HUDEP-2 (cell line): Measurements from ENCODE around the gene MAVS.
A peak's percentile ranks its signal among the peaks of the same experiment; 100 is the strongest.
"Not testable (repeated sequence)": the region's sequence is repeated elsewhere in the genome, so short reads cannot be mapped to it uniquely, and the experiment has no call there.

Source experiments
- DNase-seq, 76 experiments: peaks; one replicate each; lab custom pipeline; 2025; ENCODE audit not compliant: unreplicated experiment in 76 of 76; lab: John Stamatoyannopoulos, UW

Gene MAVS

GRCh38 chr20:3814928-3815495, 31.6 kb upstream of the MAVS start:
- DNase-seq = no peak

- DNase-seq = no peak
Observed at GRCh38 chr20:3815703-3816315, 30.8 kb upstream of the MAVS start.

DNA sequence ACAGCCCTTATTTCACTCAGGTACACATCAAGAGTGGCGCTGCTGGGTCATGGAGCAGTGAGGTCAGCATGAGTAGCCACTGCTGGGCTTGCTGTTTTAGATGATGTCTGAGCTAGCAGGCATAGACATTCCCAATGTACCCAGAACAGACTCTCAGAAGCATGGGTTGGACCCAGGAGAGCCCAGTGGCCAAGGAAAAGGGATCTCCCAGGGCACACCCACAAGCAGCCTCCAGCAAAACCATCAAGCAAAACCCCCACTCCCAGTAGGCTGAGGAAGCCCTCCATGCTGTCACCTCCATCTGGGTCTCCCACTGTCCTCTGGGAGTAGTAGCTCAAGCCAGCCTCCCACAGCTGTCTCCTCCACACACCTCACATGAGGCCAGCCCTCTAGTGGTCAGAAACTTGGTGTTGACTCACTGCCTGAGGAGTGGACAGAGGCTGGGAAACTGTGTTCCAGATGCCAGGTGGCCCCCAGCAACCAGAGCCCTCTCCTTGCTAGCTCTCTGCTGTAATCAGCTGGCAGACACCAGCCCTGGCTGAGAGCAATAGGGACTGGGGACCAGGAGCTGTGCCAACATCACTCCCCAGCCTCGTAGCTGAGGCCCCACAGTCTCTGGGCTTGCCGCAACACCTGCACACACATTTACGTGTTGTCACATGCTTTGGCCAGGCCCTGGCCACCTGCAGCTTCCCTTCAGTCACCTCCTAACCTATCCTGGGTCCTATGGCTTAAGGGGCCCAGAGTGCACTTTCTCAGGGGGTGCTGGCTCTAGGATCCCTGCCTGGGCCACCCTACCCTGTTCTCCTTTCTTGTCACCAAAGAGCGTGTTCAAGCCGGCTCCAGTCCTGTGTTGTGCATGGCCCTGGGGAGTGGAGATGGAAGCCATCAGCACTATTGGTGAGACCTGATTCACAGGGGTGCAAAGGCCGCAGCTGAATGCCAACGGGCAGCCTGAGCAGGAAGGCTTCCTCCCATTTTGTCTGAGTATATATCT, 28.2 kb upstream of the MAVS start:
- DNase-seq = peak in 64 of 76 experiments; percentile 13 to 87 (median 52)

DNA sequence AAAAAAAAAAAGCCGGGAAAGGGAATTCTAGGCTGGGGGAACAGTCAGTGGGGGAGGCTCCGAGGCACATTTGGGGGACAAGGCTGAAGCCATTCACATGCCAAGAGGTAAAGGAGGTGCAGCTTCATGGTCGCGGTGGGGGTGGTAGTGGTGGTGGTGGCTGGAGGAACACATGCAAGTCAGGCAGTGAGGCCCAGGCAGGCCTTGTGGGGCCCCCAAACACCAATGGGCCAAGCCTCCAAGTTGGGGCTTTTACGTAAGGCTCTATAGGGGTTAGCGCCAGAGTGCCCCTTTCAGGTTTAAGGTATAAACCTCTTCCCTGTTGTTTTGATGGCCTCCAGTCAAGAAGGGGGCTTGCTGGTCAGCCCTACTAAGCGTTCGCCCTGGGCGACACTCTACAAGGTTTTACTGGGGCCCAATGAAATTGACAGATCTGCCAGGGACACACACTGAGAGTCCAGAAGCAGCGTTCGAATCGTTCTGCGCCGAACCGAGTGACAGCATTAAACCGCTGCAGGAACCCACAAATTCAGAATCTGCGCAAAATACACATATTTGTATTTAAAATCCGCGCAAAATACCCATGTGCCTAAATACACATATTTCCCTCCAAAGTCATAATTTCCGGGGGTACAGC, 27.1 kb upstream of the MAVS start:
- DNase-seq = peak in 2 of 76 experiments; percentile 38 to 39

DNA sequence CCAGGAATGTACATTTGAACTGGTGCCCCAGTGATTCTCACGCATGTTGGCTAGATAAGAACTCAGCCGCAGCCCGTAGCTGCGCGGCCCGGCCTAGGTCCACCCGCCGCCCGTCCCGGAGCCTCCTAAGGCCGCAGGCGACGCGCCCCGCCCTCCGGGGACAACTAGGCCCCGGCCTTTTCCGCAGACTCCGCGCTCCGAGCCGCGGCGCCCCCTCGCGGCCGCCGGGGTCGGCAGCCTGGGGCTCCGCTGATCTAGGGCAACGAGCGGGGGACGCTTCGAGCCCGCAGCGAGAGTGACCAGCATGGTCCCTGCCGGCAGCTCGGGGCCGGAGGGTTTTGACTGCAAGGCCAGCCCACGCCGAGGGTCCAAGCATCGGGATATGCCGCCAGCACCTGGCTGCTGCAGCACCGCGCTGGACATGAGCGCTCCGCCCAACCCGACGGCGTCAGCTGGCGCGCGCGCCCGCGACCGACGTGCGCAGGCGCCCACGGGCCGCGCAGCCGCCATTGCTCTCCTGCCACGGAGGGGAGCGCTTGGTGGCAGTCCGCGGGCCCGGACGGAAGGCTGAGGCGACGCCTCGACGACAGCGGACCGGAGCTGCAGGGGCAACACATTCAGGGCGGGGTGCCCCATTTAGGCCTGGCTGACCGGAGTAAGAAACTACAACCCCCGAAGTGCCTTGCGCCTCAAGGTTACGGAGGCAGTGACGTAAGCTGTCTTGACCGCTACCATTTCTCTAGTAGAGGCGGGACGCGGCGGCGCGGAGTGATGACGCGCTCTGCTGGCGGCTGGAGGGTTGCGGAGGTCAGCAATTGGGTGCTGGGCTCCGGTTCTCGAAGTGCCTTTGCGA, 26.4 kb upstream of the MAVS start, which contains the start of gene AP5S1:
Gene AP5S1, plus strand, starts transcription at position 500 of the 853 bp plus-strand sequence. CDS start 1,571 bp downstream, outside the sequence.
- peak in 75 of 76 experiments; percentile 64 to 98 (median 90) for DNase-seq

- no peak for DNase-seq
Observed at GRCh38 chr20:3820901-3821727, 25.5 kb upstream of the MAVS start.

DNA sequence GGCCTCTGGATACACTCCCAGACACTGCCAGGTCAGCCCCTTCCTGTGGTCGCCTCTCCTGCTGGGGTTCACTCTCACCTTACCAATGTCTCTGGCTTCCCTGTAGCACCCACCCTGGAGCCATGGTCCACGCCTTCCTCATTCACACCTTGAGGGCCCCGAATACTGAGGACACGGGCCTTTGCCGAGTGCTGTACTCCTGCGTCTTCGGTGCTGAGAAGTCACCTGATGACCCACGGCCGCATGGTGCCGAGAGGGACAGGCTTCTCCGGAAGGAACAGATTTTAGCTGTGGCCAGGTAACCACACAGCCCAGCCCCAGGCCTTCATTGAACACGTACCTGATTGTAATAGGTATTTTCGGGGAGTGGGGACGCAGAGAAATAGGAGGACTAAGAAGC, 24.6 kb upstream of the MAVS start:
- DNase-seq = no peak

DNA sequence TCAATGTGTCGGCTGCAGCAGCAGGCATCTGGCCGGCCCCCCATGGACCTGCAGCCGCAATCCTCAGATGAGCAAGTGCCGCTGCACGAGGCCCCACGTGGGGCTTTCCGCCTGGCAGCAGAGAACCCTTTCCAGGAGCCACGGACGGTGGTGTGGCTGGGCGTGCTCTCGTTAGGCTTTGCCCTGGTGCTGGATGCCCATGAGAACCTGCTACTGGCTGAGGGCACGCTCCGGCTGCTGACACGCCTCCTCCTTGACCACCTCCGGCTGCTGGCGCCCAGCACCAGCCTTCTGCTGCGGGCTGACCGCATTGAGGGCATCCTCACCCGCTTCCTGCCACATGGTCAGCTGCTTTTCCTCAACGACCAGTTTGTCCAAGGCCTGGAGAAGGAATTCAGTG, 22.8 kb upstream of the MAVS start:
- no peak for DNase-seq

- no peak for DNase-seq
Observed at GRCh38 chr20:3825526-3825925, 21.1 kb upstream of the MAVS start.

- no peak for DNase-seq
Observed at GRCh38 chr20:3826420-3826819, 20.2 kb upstream of the MAVS start.

DNA sequence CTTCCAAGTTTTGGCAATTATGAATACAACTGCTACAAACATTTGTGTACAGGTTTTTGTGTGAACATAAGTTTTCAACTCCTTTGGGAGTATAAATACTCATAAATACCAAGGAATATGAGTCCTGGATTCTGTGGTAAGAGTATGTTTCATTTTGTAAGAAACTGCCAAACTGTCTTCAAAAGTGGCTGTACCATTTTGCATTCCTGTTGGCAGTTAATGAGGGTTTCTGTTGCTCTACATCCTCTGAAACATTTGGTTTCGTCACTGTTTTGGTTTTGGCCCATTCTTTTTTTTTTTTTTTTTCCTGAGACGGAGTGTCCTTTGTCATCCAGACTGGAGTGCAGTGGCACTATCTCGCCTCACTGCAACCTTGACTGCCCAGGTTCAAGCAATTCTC, 17.8 kb upstream of the MAVS start:
- no peak for DNase-seq

DNA sequence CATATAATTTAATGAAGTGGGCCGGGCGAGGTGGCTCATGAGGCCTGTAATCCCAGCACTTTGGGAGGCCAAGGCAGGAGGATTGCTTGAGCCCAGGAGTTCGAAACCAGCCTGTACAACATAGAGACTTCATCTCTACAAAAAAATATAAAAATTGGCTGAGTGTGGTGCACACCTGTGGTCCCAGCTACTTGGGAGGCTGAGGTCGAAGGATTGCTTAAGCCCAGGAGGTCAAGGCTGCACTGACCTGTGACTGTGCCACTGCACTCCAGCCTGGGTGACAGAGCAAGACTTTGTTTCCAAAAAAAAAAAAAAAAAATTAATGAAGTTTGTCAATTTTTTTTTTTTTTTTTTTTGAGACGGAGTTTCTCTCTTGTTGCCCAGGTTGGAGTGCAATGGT, 16.7 kb upstream of the MAVS start:
- not testable (repeated sequence) for DNase-seq

DNA sequence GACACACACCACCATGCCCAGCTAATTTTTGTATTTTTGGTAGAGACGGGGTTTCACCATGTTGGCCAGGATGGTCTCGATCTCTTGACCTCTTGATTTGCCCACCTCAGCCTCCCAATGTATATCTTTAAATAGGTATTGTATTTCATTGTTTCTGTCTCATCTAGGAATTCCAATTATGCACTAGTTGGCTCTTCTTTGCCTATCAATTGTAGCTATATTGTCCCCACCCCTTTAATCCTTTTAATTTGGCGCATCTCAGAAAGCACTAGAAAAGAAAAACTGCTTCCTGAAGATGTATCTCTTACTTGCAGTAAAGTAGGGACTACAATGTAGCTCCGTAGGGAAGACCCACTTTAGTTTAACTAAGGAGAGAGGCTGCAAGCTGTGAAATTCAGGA, 10.5 kb upstream of the MAVS start:
- no peak for DNase-seq

DNA sequence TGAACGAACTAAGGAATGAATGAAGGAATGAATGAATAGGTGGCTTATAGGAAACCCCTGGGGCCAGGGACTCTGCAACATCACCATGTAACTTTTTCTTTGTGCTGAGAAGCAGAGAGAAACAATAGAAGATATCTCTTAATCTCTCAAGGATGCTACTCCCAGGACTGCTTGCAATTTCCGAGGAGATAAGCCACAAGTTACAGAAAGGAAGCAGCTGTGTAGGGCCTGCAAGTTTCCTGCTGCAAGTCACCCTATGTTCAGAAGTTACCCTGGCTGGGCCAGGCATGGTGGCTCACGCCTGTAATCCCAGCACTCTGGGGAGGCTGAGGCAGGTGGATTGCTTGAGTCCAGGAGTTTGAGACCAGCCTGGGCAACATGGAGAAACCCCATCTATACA, 7.3 kb upstream of the MAVS start:
- DNase-seq = peak in 16 of 76 experiments; percentile 9 to 65 (median 22)

- DNase-seq = not testable (repeated sequence)
Observed at GRCh38 chr20:3840201-3840600, 6.4 kb upstream of the MAVS start.

GRCh38 chr20:3842348-3842930, 4.2 kb upstream of the MAVS start:
- peak in 67 of 76 experiments; percentile 15 to 88 (median 53) for DNase-seq

- DNase-seq = peak in 56 of 76 experiments; percentile 5 to 70 (median 40)
Observed at GRCh38 chr20:3843490-3843889, 3.1 kb upstream of the MAVS start.

GRCh38 chr20:3843990-3844619, 2.5 kb upstream of the MAVS start:
- DNase-seq = not testable (repeated sequence)
